Memory B cell (primary cell): ENCODE data around the gene FAM184A.
"Not testable (repeated sequence)": the region's sequence is repeated elsewhere in the genome, so short reads cannot be mapped to it uniquely, and the experiment has no call there.

ENCODE experiments used
- ATAC-seq: fragments of 150-1000 bp; cut with Tn5 transposase; 2 replicates; pipeline ENCODE4 v1.10.0; 2021; ENCODE audit warnings: low read depth, mild to moderate bottlenecking, moderate library complexity
- DNase-seq, 2 donors: peaks; one replicate each; pipeline ENCODE4 v3.0.0; 2022; ENCODE audit warnings: low spot score in 2 of 2
- H3K27ac Mint-ChIP-seq: one replicate; pipeline ENCODE4 v1.8.0; 2022; ENCODE audit warnings: mild to moderate bottlenecking, moderate library complexity, mixed read lengths
- H3K27me3 Mint-ChIP-seq: one replicate; pipeline ENCODE4 v1.8.0; 2022; ENCODE audit warnings: mixed read lengths
- H3K36me3 Mint-ChIP-seq: one replicate; pipeline ENCODE4 v1.8.0; 2022; ENCODE audit warnings: mild to moderate bottlenecking, mixed read lengths
- H3K4me1 Mint-ChIP-seq: one replicate; pipeline ENCODE4 v1.8.0; 2022; ENCODE audit warnings: mixed read lengths
- H3K4me3 Mint-ChIP-seq: one replicate; pipeline ENCODE4 v1.8.0; 2022; ENCODE audit warnings: mild to moderate bottlenecking, moderate library complexity, mixed read lengths
- H3K9me3 Mint-ChIP-seq: one replicate; pipeline ENCODE4 v1.8.0; 2022; ENCODE audit warnings: mixed read lengths

The FAM184A gene

DNA sequence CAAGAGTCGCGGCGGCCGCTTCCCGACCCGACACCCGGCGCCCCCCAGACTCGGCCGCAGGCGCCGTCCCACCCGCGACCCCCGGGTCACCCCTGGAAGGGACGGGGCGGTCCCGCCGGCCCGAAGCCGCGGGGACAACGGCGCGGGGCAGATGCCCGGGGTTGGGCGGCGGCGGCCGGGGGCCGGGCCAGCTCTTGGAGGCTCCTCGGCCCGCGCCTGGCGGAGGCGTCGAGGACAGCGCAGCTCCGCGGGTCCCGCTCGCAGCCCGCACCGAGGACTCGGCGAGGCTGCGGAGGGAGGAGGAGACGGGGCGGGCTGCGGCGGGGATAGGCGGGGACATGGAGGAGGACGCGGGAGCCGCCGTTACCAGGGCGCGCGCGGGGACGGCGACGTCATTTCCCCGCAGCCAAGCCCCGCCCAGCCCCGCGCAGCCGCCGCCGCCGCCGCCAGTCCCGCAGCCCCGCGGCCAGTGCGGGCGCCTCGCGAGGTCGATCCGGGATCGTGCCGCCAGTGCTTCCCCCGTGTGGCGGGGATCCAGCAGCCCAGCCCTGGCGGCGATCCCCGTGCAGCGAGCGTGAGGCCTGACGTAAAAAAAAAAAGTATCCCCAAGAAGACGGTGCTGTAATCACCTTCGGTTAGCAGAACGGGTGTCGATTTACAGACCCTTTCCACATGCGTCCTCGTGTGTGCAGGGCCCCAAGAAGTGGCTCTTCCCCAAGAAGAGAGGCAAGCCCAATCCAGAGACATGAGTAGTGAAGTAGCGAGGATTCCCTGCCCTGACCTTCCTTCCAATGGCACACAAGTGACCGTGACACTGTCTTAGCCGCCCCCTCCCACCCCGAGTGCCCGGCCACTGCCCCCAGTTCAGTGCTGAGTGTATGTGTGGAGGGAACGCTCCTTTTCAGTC is at the start of gene FAM184A:
FAM184A (minus strand) TSS at position 289 of the 907 bp plus-strand sequence. CDS start 365 bp downstream, outside the sequence.
- DNase-seq (peak; percentile 51 to 58), ATAC-seq (peak; percentile 76)
- H3K4me3 Mint-ChIP-seq, result peak within 1 kb of the TSS; percentile 94
- H3K27ac Mint-ChIP-seq, result peak within 1 kb of the TSS; percentile 81
- H3K36me3 Mint-ChIP-seq, result peaks cover under 1% of the 10 kb centered on the region
- H3K4me1 Mint-ChIP-seq, result peaks cover 11% of the 10 kb centered on the region
- peaks cover 4% of the 10 kb centered on the region for H3K9me3 Mint-ChIP-seq
- peaks cover 7% of the 10 kb centered on the region for H3K27me3 Mint-ChIP-seq

GRCh38 chr6:119127627-119128026 is 49.2 kb upstream of the FAM184A start:
- H3K27ac Mint-ChIP-seq, result no peak overlapping the region
- ATAC-seq, result no peak

DNA sequence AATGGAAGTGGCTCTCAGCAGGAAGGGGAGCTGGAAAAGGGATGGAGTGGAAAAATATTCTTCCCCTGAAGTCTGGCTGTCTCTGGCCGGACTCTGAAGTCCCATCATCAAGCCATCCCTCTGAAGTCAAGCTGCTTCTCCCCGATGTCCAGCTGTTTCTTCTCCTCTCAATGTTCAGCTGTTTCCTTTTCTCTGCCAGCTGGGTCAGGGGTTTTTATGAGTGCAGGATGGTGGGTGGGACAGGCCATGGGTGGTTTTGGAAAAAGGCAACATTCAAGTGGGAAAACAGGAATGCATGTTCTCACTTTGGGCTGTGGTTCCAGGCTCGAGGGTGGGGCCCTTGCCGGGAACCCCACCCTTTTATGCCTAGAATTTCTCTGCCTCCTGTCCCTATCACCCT is 48.4 kb upstream of the FAM184A start:
- no peaks in the 10 kb centered on the region for H3K36me3 Mint-ChIP-seq
- H3K9me3 Mint-ChIP-seq, result no peaks in the 10 kb centered on the region
- no peak overlapping the region for H3K27ac Mint-ChIP-seq
- ATAC-seq (no peak), DNase-seq (no peak)
- H3K4me3 Mint-ChIP-seq, result no peak overlapping the region
- H3K27me3 Mint-ChIP-seq, result peaks cover 3% of the 10 kb centered on the region
- no peaks in the 10 kb centered on the region for H3K4me1 Mint-ChIP-seq

More at GRCh38 chr6:119127627-119128026, 49.2 kb upstream of the FAM184A start:
- Mint-ChIP-seq H3K9me3 (no peaks in the 10 kb centered on the region), H3K4me3 (no peak overlapping the region), H3K36me3 (no peaks in the 10 kb centered on the region), H3K4me1 (no peaks in the 10 kb centered on the region), H3K27me3 (peaks cover 3% of the 10 kb centered on the region)
- DNase-seq, result no peak

DNA sequence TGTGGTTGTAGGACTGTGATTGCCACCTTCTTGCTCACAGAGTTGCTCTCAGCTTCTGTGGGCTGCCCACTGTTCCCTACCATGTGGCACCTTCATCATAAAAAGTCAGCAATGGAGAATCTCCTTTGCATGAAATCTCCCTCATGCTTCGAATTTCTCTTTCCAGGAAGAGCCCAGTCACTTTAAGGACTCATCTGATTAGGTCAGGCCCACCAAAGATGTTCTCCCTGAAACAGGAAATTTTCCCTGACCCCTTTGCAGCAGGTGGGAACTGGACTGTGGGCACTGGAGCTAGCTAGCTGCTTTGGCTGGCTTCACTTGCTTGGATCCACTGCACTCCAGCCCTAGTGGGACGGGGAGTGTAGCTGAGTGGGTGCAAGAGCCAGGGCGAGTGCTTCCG is 47.7 kb upstream of the FAM184A start:
- ATAC-seq (no peak), DNase-seq (no peak)
- no peak overlapping the region for H3K27ac Mint-ChIP-seq
- H3K4me3 Mint-ChIP-seq, result no peak overlapping the region
- peaks cover 3% of the 10 kb centered on the region for H3K27me3 Mint-ChIP-seq
- no peaks in the 10 kb centered on the region for H3K9me3 Mint-ChIP-seq
- no peaks in the 10 kb centered on the region for H3K4me1 Mint-ChIP-seq
- H3K36me3 Mint-ChIP-seq, result no peaks in the 10 kb centered on the region

DNA sequence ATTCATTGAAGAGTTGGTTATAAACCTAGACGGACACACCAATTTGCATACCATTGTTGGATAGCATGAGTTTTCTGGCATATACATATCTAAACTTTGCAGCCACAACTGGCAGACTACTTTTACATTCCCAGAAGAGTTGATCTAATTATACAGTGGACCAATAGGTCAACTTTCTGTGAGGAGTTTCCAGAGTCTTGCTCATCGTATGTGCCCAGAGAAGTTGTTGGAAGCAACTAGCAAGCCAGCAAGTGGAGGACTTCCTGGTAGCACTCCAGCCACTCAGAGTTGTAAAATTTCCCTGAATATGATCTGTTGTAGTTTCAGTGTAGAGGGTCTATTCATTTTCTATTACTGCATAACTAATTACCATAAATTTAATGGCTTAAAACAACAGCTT is 47.1 kb upstream of the FAM184A start:
- Mint-ChIP-seq H3K4me1 (no peaks in the 10 kb centered on the region), H3K36me3 (no peaks in the 10 kb centered on the region), H3K4me3 (no peak overlapping the region), H3K27ac (no peak overlapping the region), H3K27me3 (peaks cover 3% of the 10 kb centered on the region), H3K9me3 (no peaks in the 10 kb centered on the region)
- no peak for DNase-seq
- no peak for ATAC-seq

DNA sequence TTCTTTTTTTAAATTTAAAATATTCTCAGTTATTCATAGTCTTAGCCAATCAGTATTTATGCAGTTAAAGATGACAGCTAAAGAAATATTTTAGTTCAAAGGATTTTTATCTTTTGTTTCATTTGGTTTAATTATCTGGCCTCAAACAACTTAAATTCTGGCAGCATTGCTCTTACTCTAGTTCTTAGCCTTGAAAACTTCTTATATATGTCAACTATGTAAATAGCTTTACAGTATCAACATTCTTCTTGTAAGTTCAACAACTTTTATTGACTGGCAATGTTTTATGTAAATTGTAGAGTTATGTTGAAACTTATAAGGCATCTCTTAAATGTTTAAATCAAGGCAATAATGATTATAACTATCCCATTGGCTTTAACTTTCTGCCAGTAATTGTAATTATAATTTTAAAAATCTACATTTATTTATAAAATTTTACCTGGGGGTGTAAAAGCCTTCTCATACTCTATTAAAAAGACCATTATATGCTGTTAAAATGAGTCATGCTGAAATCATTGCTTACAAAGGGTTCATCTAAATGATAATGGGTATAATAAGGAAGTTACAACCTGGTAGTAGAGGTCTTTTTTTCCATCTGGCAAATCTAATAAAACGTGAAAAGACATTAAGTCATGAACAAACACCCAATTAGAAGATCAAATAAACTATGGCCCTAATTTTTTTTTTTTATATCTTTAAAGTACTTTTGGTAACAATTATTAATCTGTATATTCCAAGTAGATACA is 45.8 kb upstream of the FAM184A start:
- ATAC-seq, result no peak
- Mint-ChIP-seq H3K27me3 (peaks cover 3% of the 10 kb centered on the region), H3K4me3 (no peak overlapping the region), H3K9me3 (no peaks in the 10 kb centered on the region), H3K4me1 (no peaks in the 10 kb centered on the region), H3K36me3 (no peaks in the 10 kb centered on the region), H3K27ac (no peak overlapping the region)
- no peak for DNase-seq

DNA sequence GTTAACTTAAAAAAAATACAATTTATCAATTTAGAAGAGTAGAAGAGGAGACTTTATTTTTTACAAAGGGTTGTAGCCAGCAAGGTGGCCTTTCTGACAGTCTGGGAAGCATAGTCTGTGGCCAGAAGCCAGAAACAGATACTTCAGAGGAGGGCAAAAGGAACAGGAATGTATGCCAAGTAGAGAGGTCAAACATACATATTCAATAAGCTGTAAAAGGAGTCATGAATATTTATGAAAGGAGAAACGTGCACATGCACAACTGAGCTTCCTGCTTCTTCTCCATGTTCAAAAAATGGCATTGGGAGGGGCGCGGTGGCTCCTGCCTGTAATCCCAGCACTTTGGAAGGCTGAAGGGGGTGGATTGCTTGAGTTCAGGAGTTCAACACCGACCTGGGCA is 43.9 kb upstream of the FAM184A start:
- ATAC-seq, result no peak
- no peaks in the 10 kb centered on the region for H3K36me3 Mint-ChIP-seq
- no peak overlapping the region for H3K4me3 Mint-ChIP-seq
- no peak overlapping the region for H3K27ac Mint-ChIP-seq
- no peaks in the 10 kb centered on the region for H3K9me3 Mint-ChIP-seq
- no peaks in the 10 kb centered on the region for H3K4me1 Mint-ChIP-seq
- no peak for DNase-seq
- H3K27me3 Mint-ChIP-seq, result peaks cover 1% of the 10 kb centered on the region

- Mint-ChIP-seq H3K27me3 (peaks cover 3% of the 10 kb centered on the region), H3K36me3 (no peaks in the 10 kb centered on the region), H3K4me1 (no peaks in the 10 kb centered on the region), H3K9me3 (no peaks in the 10 kb centered on the region), H3K4me3 (no peak overlapping the region), H3K27ac (no peak overlapping the region)
- no peak for DNase-seq
- no peak for ATAC-seq
Observed at GRCh38 chr6:119121367-119121766, 42.9 kb upstream of the FAM184A start.

DNA sequence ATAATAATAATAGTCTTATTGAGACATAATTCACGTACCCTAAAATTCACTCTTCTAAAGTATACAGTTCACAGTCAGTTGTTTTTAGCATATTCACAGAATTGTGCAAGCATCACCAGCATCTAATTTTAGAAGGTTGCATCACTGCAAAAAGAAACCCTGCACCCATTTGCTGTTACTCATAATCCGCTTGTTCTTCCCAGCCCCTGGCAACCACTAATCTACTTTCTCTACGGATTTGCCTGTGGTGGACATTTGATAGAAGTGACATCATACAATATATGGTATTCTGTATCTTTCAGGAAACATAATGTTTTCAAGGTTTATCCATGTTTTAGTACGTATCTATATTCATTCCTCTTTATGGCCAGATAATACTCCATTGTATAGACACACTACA is 41.5 kb upstream of the FAM184A start:
- Mint-ChIP-seq H3K27me3 (peaks cover 5% of the 10 kb centered on the region), H3K27ac (no peak overlapping the region)

GRCh38 chr6:119119062-119119461 is 40.6 kb upstream of the FAM184A start:
- ATAC-seq, DNase-seq, H3K9me3 Mint-ChIP-seq: not testable (repeated sequence)

More for the DNA sequence above, 41.5 kb upstream of the FAM184A start:
- Mint-ChIP-seq H3K36me3 (no peaks in the 10 kb centered on the region), H3K9me3 (no peaks in the 10 kb centered on the region), H3K4me1 (no peaks in the 10 kb centered on the region), H3K4me3 (no peak overlapping the region)
- ATAC-seq, result no peak
- DNase-seq, result no peak

DNA sequence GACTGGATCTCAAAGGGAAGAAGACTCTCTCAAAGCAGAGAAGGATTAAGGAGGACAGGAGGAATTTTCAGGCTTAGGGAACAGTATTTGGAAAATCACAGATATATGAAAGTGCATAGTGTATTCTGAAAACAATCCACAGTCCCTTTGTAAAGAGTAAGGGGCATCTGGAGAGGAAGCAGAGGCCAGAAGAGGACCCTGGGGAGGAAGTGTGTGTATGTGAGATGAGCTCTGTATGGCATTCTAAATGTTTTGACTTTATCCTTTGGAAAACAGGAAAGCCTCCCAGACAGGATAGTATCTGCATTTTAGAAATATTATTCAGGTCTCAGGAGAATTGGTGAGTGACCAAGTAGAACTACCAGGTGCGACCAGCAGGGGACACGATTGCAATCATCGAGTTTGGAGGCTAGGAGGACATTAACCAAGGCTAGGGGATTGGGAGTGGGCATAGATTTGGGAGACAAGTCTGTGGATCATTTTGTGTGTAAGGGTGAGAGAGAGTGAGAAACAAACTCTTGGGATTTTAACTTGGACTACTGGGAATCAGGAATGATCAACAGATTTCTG is 38.3 kb upstream of the FAM184A start:
- H3K4me1 Mint-ChIP-seq, result no peaks in the 10 kb centered on the region
- DNase-seq (no peak), ATAC-seq (no peak)
- no peaks in the 10 kb centered on the region for H3K36me3 Mint-ChIP-seq
- no peak overlapping the region for H3K4me3 Mint-ChIP-seq
- H3K9me3 Mint-ChIP-seq, result no peaks in the 10 kb centered on the region
- H3K27ac Mint-ChIP-seq, result no peak overlapping the region
- peaks cover 10% of the 10 kb centered on the region for H3K27me3 Mint-ChIP-seq

More at GRCh38 chr6:119119062-119119461, 40.6 kb upstream of the FAM184A start:
- H3K4me3 Mint-ChIP-seq, H3K36me3 Mint-ChIP-seq, H3K27ac Mint-ChIP-seq, H3K4me1 Mint-ChIP-seq, H3K27me3 Mint-ChIP-seq: not testable (repeated sequence)

- Mint-ChIP-seq H3K27ac (no peak overlapping the region), H3K4me1 (peaks cover 2% of the 10 kb centered on the region), H3K36me3 (no peaks in the 10 kb centered on the region), H3K27me3 (peaks cover 12% of the 10 kb centered on the region), H3K4me3 (no peak overlapping the region), H3K9me3 (no peaks in the 10 kb centered on the region)
- ATAC-seq, result no peak
- DNase-seq, result no peak
Observed at GRCh38 chr6:119113961-119114360, 35.5 kb upstream of the FAM184A start.

DNA sequence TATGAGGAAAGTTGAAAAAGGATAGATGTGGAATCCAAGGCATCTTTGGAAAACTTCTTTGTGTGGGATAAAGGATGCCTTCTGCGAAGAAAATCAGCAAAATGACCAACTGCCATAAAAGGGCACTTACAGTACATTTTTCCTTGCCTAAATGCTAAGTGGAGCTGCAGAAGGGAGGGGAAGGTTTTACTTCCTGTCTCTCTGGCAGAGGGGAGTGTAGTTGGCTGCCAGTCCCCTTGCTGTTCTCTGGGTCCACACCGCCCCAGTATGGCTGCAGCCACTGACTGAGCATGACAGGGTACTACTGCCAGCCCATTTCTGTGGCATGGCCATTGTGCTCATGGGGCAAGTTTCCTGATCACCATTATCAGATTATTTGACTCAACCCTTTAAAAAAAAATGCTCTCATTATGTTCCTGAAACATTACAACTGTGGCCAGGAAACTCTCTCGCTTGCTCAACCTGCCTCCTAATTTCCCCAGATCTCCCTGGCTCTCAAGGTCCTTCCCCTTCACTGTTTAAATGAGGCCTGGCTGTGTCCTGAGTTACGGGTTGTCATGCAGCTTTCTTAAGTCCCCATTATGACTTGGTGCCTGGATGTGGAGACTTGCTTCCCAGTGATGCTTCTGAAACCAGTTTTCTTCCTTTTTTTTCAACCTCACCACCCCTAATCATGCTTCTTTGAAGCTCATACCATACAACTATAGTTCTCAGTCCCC is 34.5 kb upstream of the FAM184A start:
- no peaks in the 10 kb centered on the region for H3K9me3 Mint-ChIP-seq
- H3K4me3 Mint-ChIP-seq, result no peak overlapping the region
- no peak overlapping the region for H3K27ac Mint-ChIP-seq
- DNase-seq (no peak), ATAC-seq (no peak)
- peaks cover 12% of the 10 kb centered on the region for H3K27me3 Mint-ChIP-seq
- H3K36me3 Mint-ChIP-seq, result no peaks in the 10 kb centered on the region
- peaks cover 2% of the 10 kb centered on the region for H3K4me1 Mint-ChIP-seq
